Prostate gland (tissue), 2 donors: Measurements from ENCODE around the gene SFTA2.

Source experiments
- POLR2AphosphoS5 ChIP-seq: sonication (generic); formaldehyde crosslinking; IDR thresholded peaks from one replicate; pipeline ENCODE4 v1.6.1; 2017; ENCODE audit warnings: antibody characterized with exemption
- TF ChIP-seq, protein P1 (sequence below), 4 experiments: fragments of 200-600 bp in 2 of 4; fragments of 450-650 bp in 2 of 4; sonication (generic) in 2 of 4; IDR thresholded peaks; 1 replicate in 3 of 4; 2 replicates in 1 of 4; pipeline ENCODE4 v1.5.1; 2016 to 2019; ENCODE audit warnings: antibody characterized with exemption in 4 of 4, mild to moderate bottlenecking in 2 of 4, moderate library complexity in 2 of 4

DNA sequence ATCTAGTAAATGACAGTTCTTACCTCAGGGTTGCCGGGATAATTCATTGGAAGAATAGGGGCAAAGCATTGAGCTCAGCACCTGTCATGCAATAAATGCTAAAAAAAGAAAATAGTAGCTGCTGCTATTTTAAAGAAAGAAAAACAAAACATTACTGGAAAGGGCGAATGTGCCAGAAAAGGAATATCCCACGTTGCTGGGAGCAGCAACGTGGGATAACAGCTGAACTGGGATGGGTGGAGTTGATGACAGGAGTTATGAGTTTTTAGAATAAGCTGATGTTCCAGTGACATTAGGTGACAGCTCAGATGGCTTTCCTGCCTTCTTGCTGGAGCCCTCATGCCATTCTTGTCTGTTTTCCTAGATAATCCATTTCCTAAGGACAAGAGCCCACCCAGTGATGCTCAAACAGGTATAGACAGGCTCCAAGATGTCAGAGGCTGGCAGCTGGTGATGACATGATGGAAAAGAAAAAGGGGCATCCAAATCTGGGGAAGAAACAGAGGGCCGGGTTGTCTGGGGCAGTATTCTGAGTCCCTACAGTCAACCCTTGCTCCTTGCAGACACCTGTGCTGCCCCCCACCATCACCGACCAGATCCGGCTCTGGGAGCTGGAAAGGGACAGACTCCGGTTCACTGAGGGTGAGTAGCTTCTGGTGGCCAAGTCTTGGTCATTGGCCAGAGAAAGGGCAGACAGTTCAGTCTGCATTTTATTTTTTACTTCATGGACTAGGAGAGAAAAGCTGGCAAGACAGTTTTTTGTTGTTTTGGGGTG is 19.0 kb downstream of the SFTA2 start:
- TF ChIP-seq, protein P1, sequence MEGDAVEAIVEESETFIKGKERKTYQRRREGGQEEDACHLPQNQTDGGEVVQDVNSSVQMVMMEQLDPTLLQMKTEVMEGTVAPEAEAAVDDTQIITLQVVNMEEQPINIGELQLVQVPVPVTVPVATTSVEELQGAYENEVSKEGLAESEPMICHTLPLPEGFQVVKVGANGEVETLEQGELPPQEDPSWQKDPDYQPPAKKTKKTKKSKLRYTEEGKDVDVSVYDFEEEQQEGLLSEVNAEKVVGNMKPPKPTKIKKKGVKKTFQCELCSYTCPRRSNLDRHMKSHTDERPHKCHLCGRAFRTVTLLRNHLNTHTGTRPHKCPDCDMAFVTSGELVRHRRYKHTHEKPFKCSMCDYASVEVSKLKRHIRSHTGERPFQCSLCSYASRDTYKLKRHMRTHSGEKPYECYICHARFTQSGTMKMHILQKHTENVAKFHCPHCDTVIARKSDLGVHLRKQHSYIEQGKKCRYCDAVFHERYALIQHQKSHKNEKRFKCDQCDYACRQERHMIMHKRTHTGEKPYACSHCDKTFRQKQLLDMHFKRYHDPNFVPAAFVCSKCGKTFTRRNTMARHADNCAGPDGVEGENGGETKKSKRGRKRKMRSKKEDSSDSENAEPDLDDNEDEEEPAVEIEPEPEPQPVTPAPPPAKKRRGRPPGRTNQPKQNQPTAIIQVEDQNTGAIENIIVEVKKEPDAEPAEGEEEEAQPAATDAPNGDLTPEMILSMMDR (IDR thresholded peaks at IDR 0.05): no peak
- TF ChIP-seq POLR2AphosphoS5: no peak
